GM12875 (cell line): Measurements from ENCODE around the gene PXDN.

Source experiments
- H3K4me3 ChIP-seq: one replicate; pipeline ENCODE4 v1.5.1; 2011; ENCODE audit warnings: low read depth, low read length, control low read depth
- CTCF ChIP-seq: IDR thresholded peaks from 2 replicates; pipeline ENCODE4 v1.5.1; 2011; ENCODE audit warnings: low read depth, mild to moderate bottlenecking, control low read depth, inconsistent platforms, low read length, moderate library complexity, borderline replicate concordance; ENCODE audit not compliant: insufficient read depth

The PXDN gene

GRCh38 chr2:1698188-1698945 lies 45.9 kb downstream of the PXDN start:
- H3K4me3 ChIP-seq = no peak overlapping the region
- TF ChIP-seq CTCF = no peak

- no peak for TF ChIP-seq CTCF
These were observed 46.7 kb downstream of the PXDN start for GRCh38 chr2:1697601-1698000.

GRCh38 chr2:1696472-1696871 lies 47.8 kb downstream of the PXDN start:
- no peak overlapping the region for H3K4me3 ChIP-seq
- TF ChIP-seq CTCF = no peak

More at GRCh38 chr2:1697601-1698000, 46.7 kb downstream of the PXDN start:
- H3K4me3 ChIP-seq = no peak overlapping the region

- TF ChIP-seq CTCF = no peak
These were observed 49.7 kb downstream of the PXDN start for GRCh38 chr2:1694371-1695271.

GRCh38 chr2:1693723-1694122 lies 50.6 kb downstream of the PXDN start:
- TF ChIP-seq CTCF = no peak
- no peak overlapping the region for H3K4me3 ChIP-seq

More at GRCh38 chr2:1694371-1695271, 49.7 kb downstream of the PXDN start:
- no peak overlapping the region for H3K4me3 ChIP-seq

- H3K4me3 ChIP-seq = no peak overlapping the region
- TF ChIP-seq CTCF = no peak
These were observed 52.0 kb downstream of the PXDN start for GRCh38 chr2:1692342-1692741.
